Measurements from ENCODE around the gene CMIP. TPM values are rescaled to one million over a fixed set of nuclear protein-coding genes. Genes with fewer than 3 reads are reported as not detected.

The CMIP gene
- total RNA-seq, 4 donors from 2014 or later = 14.5 to 24.6 (median 21.0) TPM

- intact Hi-C loops (cut with DNase I) = no loop called here
- H3K4me3 ChIP-seq = no peak overlapping the region
- H3K4me1 ChIP-seq = peaks cover 0 to 15% (median 7%) of the 10 kb centered on the region in 4 donors
- H3K9me3 ChIP-seq = no peaks in the 10 kb centered on the region
- H3K36me3 ChIP-seq = no peaks in the 10 kb centered on the region
- no peaks in the 10 kb centered on the region for H3K27me3 ChIP-seq
- no peak overlapping the region for H3K27ac ChIP-seq (replicated peaks in 1 of 4)
- WGBS = 73% methylated on average over 10 of the region's 13 CpGs
- no peak for TF ChIP-seq POLR2A (IDR thresholded peaks at IDR 0.05; ENCODE audit: low read depth)
- TF ChIP-seq CTCF (IDR thresholded peaks at IDR 0.05) = no peak
- no peak for DNase-seq (ENCODE audit: extremely low spot score)
Observed at GRCh38 chr16:81505011-81505661, 60.5 kb downstream of the CMIP start.

GRCh38 chr16:81509404-81509803 lies 64.8 kb downstream of the CMIP start:
- no peaks in the 10 kb centered on the region for H3K9me3 ChIP-seq
- no peaks in the 10 kb centered on the region for H3K27me3 ChIP-seq
- no peak overlapping the region for H3K4me3 ChIP-seq
- no peak overlapping the region for H3K27ac ChIP-seq (replicated peaks in 1 of 4)
- WGBS = 96% methylated on average over 5 of the region's 6 CpGs
- no peak for DNase-seq (ENCODE audit: extremely low spot score)
- intact Hi-C loops (cut with DNase I) = no loop called here
- peaks cover 18 to 25% (median 18%) of the 10 kb centered on the region in 4 donors for H3K4me1 ChIP-seq
- H3K36me3 ChIP-seq = no peaks in the 10 kb centered on the region
- TF ChIP-seq CTCF (IDR thresholded peaks at IDR 0.05) (no peak), EP300 (IDR thresholded peaks at IDR 0.05) (no peak), POLR2A (IDR thresholded peaks at IDR 0.05; ENCODE audit: low read depth) (no peak), POLR2AphosphoS5 (IDR thresholded peaks at IDR 0.05) (no peak)

- no peak overlapping the region for H3K27ac ChIP-seq (replicated peaks in 1 of 4)
- H3K27me3 ChIP-seq = no peaks in the 10 kb centered on the region
- H3K4me1 ChIP-seq = peaks cover 19 to 31% (median 21%) of the 10 kb centered on the region in 4 donors
- H3K4me3 ChIP-seq = no peak overlapping the region
- 83% methylated on average over 10 of the region's 10 CpGs for WGBS
- no peak for TF ChIP-seq POLR2AphosphoS5 (IDR thresholded peaks at IDR 0.05)
- TF ChIP-seq EP300 (IDR thresholded peaks at IDR 0.05) = no peak
- TF ChIP-seq POLR2A (IDR thresholded peaks at IDR 0.05; ENCODE audit: low read depth) = no peak
- TF ChIP-seq CTCF (IDR thresholded peaks at IDR 0.05) = no peak
- intact Hi-C loops (cut with DNase I) = no loop called here
- DNase-seq (ENCODE audit: extremely low spot score) = no peak
- H3K9me3 ChIP-seq = no peaks in the 10 kb centered on the region
- H3K36me3 ChIP-seq = no peaks in the 10 kb centered on the region
Observed at GRCh38 chr16:81510016-81510415, 65.4 kb downstream of the CMIP start.

- intact Hi-C loops (cut with DNase I) = no loop called here
- no peak overlapping the region for H3K27ac ChIP-seq (replicated peaks in 1 of 4)
- TF ChIP-seq EP300 (IDR thresholded peaks at IDR 0.05) = no peak
- TF ChIP-seq POLR2AphosphoS5 (IDR thresholded peaks at IDR 0.05) = no peak
- TF ChIP-seq CTCF (IDR thresholded peaks at IDR 0.05) = no peak
- TF ChIP-seq POLR2A (IDR thresholded peaks at IDR 0.05; ENCODE audit: low read depth) = no peak
- no peaks in the 10 kb centered on the region for H3K9me3 ChIP-seq
- H3K4me1 ChIP-seq = peaks cover 22 to 31% (median 24%) of the 10 kb centered on the region in 4 donors
- no peaks in the 10 kb centered on the region for H3K27me3 ChIP-seq
- DNase-seq (ENCODE audit: extremely low spot score) = no peak
- WGBS = 92% methylated on average over 5 of the region's 5 CpGs
- no peaks in the 10 kb centered on the region for H3K36me3 ChIP-seq
- H3K4me3 ChIP-seq = no peak overlapping the region
Observed at GRCh38 chr16:81511371-81511770, 66.8 kb downstream of the CMIP start.

Data from esophagus muscularis mucosa (tissue), 4 donors.